Stimulated activated CD8-positive, alpha-beta memory T cell treated with anti-CD3 and anti-CD28 coated beads, Interleukin-12 subunit alpha, Interleukin-12 subunit beta, amount 100 ng/mL, for 1 hour (primary cell): ENCODE results near the gene RECK.
"Not testable (repeated sequence)": the region's sequence is repeated elsewhere in the genome, so short reads cannot be mapped to it uniquely, and the experiment has no call there.

Source experiments
- DNase-seq: peaks from one replicate; pipeline ENCODE4 v3.0.0-alpha.2; 2020; ENCODE audit warnings: low read depth

Gene RECK

GRCh38 chr9:36116593-36116992 is 79.9 kb downstream of the RECK start:
- no peak for DNase-seq

- no peak for DNase-seq
Observed at GRCh38 chr9:36118201-36118600, 81.5 kb downstream of the RECK start.

GRCh38 chr9:36118706-36119105 is 82.0 kb downstream of the RECK start:
- no peak for DNase-seq

- DNase-seq = no peak
Observed at GRCh38 chr9:36119476-36119875, 82.8 kb downstream of the RECK start.

- DNase-seq = no peak
Observed at GRCh38 chr9:36120705-36121104, 84.0 kb downstream of the RECK start.

- no peak for DNase-seq
Observed at GRCh38 chr9:36121971-36122370, 85.3 kb downstream of the RECK start.

- DNase-seq = no peak
Observed at GRCh38 chr9:36123515-36123914, 86.8 kb downstream of the RECK start.

GRCh38 chr9:36125062-36125855 is 88.5 kb downstream of the RECK start:
- DNase-seq = no peak

GRCh38 chr9:36126016-36126730 is 89.5 kb downstream of the RECK start:
- DNase-seq = no peak

- no peak for DNase-seq
Observed at GRCh38 chr9:36127652-36128244, 91.0 kb downstream of the RECK start.

- no peak for DNase-seq
Observed at GRCh38 chr9:36128349-36128748, 91.6 kb downstream of the RECK start.

GRCh38 chr9:36129139-36129538 is 92.4 kb downstream of the RECK start:
- DNase-seq = no peak

GRCh38 chr9:36131666-36132065 is 95.0 kb downstream of the RECK start:
- not testable (repeated sequence) for DNase-seq

- no peak for DNase-seq
Observed at GRCh38 chr9:36132086-36132485, 95.4 kb downstream of the RECK start.

- no peak for DNase-seq
Observed at GRCh38 chr9:36134761-36135505, 98.2 kb downstream of the RECK start.

- DNase-seq = no peak
Observed at GRCh38 chr9:36135741-36136271, 99.1 kb downstream of the RECK start.

- peak; percentile 56 for DNase-seq
Observed at GRCh38 chr9:36136272-36136893, 99.7 kb downstream of the RECK start, which contains the start of gene GLIPR2. Gene GLIPR2, plus strand, starts transcription at chr9:36136733. Its CDS starts 46 bp downstream, at chr9:36136779.

- no peak for DNase-seq
Observed at GRCh38 chr9:36136894-36137391, 100.2 kb downstream of the RECK start.

- DNase-seq = no peak
Observed at GRCh38 chr9:36137392-36138004, 100.8 kb downstream of the RECK start.

- no peak for DNase-seq
Observed at GRCh38 chr9:36138496-36138895, 101.8 kb downstream of the RECK start.

- no peak for DNase-seq
Observed at GRCh38 chr9:36138901-36139300, 102.2 kb downstream of the RECK start.
